Calu3 (cell line): ENCODE results near the gene STX3. TPM values are rescaled to one million over a fixed set of nuclear protein-coding genes. Genes with fewer than 3 reads are reported as not detected.

Experiments used
- BruUV-seq: library from RNA; stranded (reverse); fragments of 400-500 nt; replicated peaks from 2 replicates; lab custom pipeline; 2021; lab: Mats Ljungman, UMichigan
- CTCF ChIA-PET: fragments of 300-600 bp; sonication (Branson Sonifier 250); formaldehyde crosslinking; loops from one replicate; lab custom pipeline; 2022; ENCODE audit warnings: antibody characterized with exemption; lab: Charles Lee
- DNase-seq: peaks from one replicate; pipeline ENCODE4 v3.0.0; 2022
- H3K27ac Mint-ChIP-seq: one replicate; pipeline ENCODE4 v1.8.0; 2022; ENCODE audit warnings: mixed read lengths; ENCODE audit not compliant: unreplicated experiment
- H3K27me3 Mint-ChIP-seq: one replicate; pipeline ENCODE4 v1.8.0; 2022; ENCODE audit warnings: mixed read lengths; ENCODE audit not compliant: unreplicated experiment
- H3K36me3 Mint-ChIP-seq: one replicate; pipeline ENCODE4 v1.8.0; 2022; ENCODE audit warnings: mild to moderate bottlenecking, moderate library complexity, mixed read lengths; ENCODE audit not compliant: insufficient read depth, unreplicated experiment
- H3K4me1 Mint-ChIP-seq: one replicate; pipeline ENCODE4 v1.8.0; 2022; ENCODE audit warnings: mild to moderate bottlenecking, low read depth, mixed read lengths; ENCODE audit not compliant: unreplicated experiment
- H3K4me3 Mint-ChIP-seq: one replicate; pipeline ENCODE4 v1.8.0; 2022; ENCODE audit warnings: mild to moderate bottlenecking, low read depth, moderate library complexity, mixed read lengths; ENCODE audit not compliant: unreplicated experiment
- H3K9me3 Mint-ChIP-seq: one replicate; pipeline ENCODE4 v1.8.0; 2022; ENCODE audit warnings: low read depth, mixed read lengths; ENCODE audit not compliant: unreplicated experiment
- intact Hi-C: fragments of 100-400 bp; cut with micrococcal nuclease; formaldehyde crosslinking; loops from one replicate; pipeline ENCODE4 v1.10.0; 2022; ENCODE audit not compliant: unreplicated experiment
- total RNA-seq: library from RNA; stranded (reverse); gene quantifications from 2 replicates; pipeline ENCODE4 v1.2.3, GENCODE V29; 2022
- TF ChIP-seq, protein P1 (sequence below): fragments of 200-600 bp; IDR thresholded peaks from one replicate; pipeline ENCODE4 v1.8.0; 2022; ENCODE audit warnings: antibody characterized with exemption; ENCODE audit not compliant: unreplicated experiment

The STX3 gene
- total RNA-seq, 1 experiment from 2014 or later, result 50.1 TPM

DNA sequence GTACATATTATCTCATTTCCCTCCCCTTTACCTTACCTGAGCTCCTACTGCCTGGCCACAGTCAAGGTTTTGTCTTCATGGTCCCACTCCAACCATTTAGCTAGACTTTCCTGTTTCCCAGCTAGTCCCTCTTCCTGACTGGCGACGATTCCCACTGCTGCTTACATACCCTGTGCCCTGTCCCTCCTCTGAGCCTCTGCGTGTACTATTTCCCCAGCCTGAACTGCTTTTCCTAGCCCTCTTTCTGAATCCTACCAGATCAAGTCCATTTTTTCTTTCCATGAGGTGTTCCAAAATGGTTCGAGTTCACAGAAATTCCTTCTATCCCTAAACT is 32.0 kb downstream of the STX3 start:
- intact Hi-C loops, result loop anchor here (5.0 to 10.0 kb wide), 2 partner anchors 35 to 242 kb away; no protein-coding TSS in a partner anchor
- no TSS peak for BruUV-seq
- DNase-seq, result no peak
- TF ChIP-seq, protein P1, sequence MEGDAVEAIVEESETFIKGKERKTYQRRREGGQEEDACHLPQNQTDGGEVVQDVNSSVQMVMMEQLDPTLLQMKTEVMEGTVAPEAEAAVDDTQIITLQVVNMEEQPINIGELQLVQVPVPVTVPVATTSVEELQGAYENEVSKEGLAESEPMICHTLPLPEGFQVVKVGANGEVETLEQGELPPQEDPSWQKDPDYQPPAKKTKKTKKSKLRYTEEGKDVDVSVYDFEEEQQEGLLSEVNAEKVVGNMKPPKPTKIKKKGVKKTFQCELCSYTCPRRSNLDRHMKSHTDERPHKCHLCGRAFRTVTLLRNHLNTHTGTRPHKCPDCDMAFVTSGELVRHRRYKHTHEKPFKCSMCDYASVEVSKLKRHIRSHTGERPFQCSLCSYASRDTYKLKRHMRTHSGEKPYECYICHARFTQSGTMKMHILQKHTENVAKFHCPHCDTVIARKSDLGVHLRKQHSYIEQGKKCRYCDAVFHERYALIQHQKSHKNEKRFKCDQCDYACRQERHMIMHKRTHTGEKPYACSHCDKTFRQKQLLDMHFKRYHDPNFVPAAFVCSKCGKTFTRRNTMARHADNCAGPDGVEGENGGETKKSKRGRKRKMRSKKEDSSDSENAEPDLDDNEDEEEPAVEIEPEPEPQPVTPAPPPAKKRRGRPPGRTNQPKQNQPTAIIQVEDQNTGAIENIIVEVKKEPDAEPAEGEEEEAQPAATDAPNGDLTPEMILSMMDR, result no peak
- no peaks in the 10 kb centered on the region for H3K27me3 Mint-ChIP-seq
- peak overlapping the region; percentile 22 for H3K27ac Mint-ChIP-seq
- H3K4me3 Mint-ChIP-seq, result peak overlapping the region; percentile 13
- H3K9me3 Mint-ChIP-seq, result peaks cover 4% of the 10 kb centered on the region
- H3K36me3 Mint-ChIP-seq, result peaks cover 37% of the 10 kb centered on the region
- H3K4me1 Mint-ChIP-seq, result peaks cover 45% of the 10 kb centered on the region
- CTCF ChIA-PET, result interaction anchor here (0.6 to 2.6 kb wide), 9 partner anchors 9 to 344 kb away, joined by 3 to 12 read pairs (median 3); partner anchors contain the start of gene STX3

DNA sequence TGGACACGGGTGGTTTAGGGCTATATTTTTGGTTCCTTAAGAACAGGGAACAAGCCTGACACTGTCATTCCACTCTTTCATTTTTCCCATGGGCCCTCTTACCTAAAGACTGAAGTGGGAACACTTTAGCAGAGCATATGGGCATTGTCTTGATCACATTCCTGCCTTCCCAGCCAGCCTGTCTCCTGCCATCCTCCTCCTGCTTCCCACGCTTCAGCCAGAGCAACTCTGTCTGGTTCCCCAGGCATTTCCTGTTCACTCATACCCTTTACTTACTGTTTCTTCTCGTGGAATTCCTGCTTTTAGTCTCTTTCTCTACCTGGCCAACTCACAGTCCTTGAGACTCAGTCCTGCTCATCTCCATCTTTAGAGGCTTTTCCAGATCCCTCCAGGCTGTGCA is 32.6 kb downstream of the STX3 start:
- intact Hi-C loops, result loop anchor here (5.0 to 10.0 kb wide), 2 partner anchors 36 to 243 kb away; no protein-coding TSS in a partner anchor
- TF ChIP-seq, protein P1, result no peak
- Mint-ChIP-seq H3K36me3 (peaks cover 36% of the 10 kb centered on the region), H3K27ac (peak overlapping the region; percentile 78), H3K4me3 (peak overlapping the region; percentile 13), H3K4me1 (peaks cover 45% of the 10 kb centered on the region), H3K9me3 (peaks cover 4% of the 10 kb centered on the region), H3K27me3 (no peaks in the 10 kb centered on the region)
- CTCF ChIA-PET, result interaction anchor here (1.1 to 2.6 kb wide), 2 partner anchors 33 to 34 kb away, joined by 5 to 12 read pairs; partner anchors contain the start of gene STX3
- no peak for DNase-seq
- BruUV-seq, result no TSS peak

DNA sequence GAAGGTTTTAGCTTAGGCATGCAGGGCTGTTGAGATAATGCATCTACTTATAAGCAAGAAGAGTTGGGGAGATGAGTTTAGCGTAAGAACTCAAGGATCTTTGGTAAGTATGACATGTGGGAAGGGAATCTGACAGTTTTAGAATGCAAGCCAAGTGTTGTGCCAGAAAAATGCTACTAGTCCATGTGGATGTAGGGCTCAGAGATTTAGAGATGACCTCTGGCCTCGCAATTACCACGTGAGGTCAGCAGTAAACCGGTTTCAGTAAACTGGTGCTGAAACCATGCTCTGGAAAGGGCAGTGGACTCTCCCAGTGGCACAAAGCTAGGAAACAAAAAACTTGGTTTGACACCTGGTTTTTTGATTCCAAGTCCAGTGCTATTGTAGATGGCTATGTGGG is 36.5 kb downstream of the STX3 start:
- Mint-ChIP-seq H3K27me3 (no peaks in the 10 kb centered on the region), H3K27ac (no peak overlapping the region), H3K36me3 (peaks cover 47% of the 10 kb centered on the region), H3K4me3 (no peak overlapping the region), H3K4me1 (peaks cover 18% of the 10 kb centered on the region), H3K9me3 (no peaks in the 10 kb centered on the region)
- CTCF ChIA-PET, result no interaction called here
- DNase-seq, result no peak
- no TSS peak for BruUV-seq
- intact Hi-C loops, result no loop called here
- TF ChIP-seq, protein P1, result no peak

- no peak for DNase-seq
- TF ChIP-seq, protein P1, result no peak
- H3K4me1 Mint-ChIP-seq, result peaks cover 9% of the 10 kb centered on the region
- H3K27ac Mint-ChIP-seq, result no peak overlapping the region
- H3K9me3 Mint-ChIP-seq, result no peaks in the 10 kb centered on the region
- no peaks in the 10 kb centered on the region for H3K27me3 Mint-ChIP-seq
- BruUV-seq, result no TSS peak
- no peak overlapping the region for H3K4me3 Mint-ChIP-seq
- H3K36me3 Mint-ChIP-seq, result peaks cover 39% of the 10 kb centered on the region
- CTCF ChIA-PET, result no interaction called here
- intact Hi-C loops, result no loop called here
Measured at GRCh38 chr11:59792507-59792906, 37.3 kb downstream of the STX3 start.
